Measurements from ENCODE around the gene SYT12. TPM values are rescaled to one million over a fixed set of nuclear protein-coding genes. Genes with fewer than 3 reads are reported as not detected.
A peak's percentile ranks its signal among the peaks of the same experiment; 100 is the strongest.

The SYT12 gene
- total and polyA plus RNA-seq, 2 of the 4 experiments (the other 2 are of a cell fraction), result 0.54 to 0.74 TPM

DNA sequence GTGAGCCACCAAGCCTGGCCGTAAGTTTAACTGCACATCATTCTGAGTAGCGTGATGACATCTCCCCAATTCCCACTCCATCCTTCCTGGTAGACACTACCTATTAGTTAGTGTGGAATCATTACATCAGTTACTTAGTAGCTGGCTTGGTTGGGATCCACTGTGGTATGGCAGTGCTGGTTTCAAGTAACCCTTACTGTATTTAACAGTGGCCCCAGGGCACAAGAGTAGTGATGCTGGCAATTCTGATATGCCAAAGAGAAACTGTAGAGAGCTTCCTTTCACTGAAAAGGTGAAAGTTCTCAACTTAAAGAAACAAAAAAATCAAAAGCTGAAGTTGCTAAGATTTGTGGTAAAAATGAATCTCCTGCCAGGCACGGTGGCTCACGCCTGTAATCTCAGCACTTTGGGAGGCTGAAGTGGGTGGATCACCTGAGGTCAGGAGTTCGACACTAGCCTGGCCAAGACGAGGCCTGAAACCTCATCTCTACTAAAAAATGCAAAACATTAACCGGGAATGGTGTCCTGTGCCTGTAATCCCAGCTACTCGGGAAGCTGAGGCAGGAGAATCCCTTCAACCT, 60.9 kb downstream of the SYT12 start:
- H2BK15ac ChIP-seq (ENCODE audit: low read depth, low read length), result no peak overlapping the region
- 82% methylated on average over 5 of the region's 8 CpGs; no CpG with 5 or more reads in 1 of the 2 experiments for WGBS, 2 experiments (ENCODE audit: extremely low coverage in 2 of 2, insufficient read length in 1 of 2)
- no peak overlapping the region for H4K8ac ChIP-seq (ENCODE audit: low read depth in 2 of 2, low read length in 2 of 2)
- POLR2A ChIA-PET (ENCODE audit: unreplicated experiment), result interaction anchor here (0.6 kb wide), 1 partner anchor 20 kb away, joined by 4 read pairs; no protein-coding TSS in a partner anchor
- H2BK120ac ChIP-seq (ENCODE audit: low read depth, low read length), result no peak overlapping the region
- 0 out of 2 replicates have a peak overlapping the region, but pooled peaks have one; percentile 16 for H2AK5ac ChIP-seq (ENCODE audit: low read depth, low read length)
- H3K56ac ChIP-seq (ENCODE audit: extremely low read depth, insufficient read depth, low read length), result no peak overlapping the region
- no peaks in the 10 kb centered on the region for H3K9me1 ChIP-seq (ENCODE audit: insufficient read depth, low read length)
- DNase-seq (no peak), ATAC-seq (ENCODE audit: low read depth) (no peak)
- no peak overlapping the region for H3K27ac ChIP-seq (ENCODE audit: insufficient read depth, low read length)
- no peaks in the 10 kb centered on the region for H4K20me1 ChIP-seq (ENCODE audit: insufficient read depth, low read length)
- no peak overlapping the region for H3K9ac ChIP-seq (ENCODE audit: low read depth, low read length)
- no peaks in the 10 kb centered on the region for H3K79me1 ChIP-seq (ENCODE audit: low read depth in 1 of 2, low read length in 2 of 2)
- H3K36me3 ChIP-seq (ENCODE audit: control insufficient read depth, insufficient read depth, low read length), result no peaks in the 10 kb centered on the region
- CTCF ChIA-PET, result no interaction called here
- H3K4me1 ChIP-seq (ENCODE audit: control insufficient read depth, insufficient read depth, low read length), result no peaks in the 10 kb centered on the region; the same call in 1 of the 2 replicates
- intact Hi-C loops (cut with micrococcal nuclease), result loop anchor here (5.0 kb wide), 1 partner anchor 158 kb away; no protein-coding TSS in a partner anchor
- H2AFZ ChIP-seq (replicated peaks; ENCODE audit: low read length, poor library complexity), result no peak overlapping the region
- H3K4me2 ChIP-seq (ENCODE audit: low read depth, low read length), result no peak overlapping the region
- no peak overlapping the region for H3K18ac ChIP-seq (ENCODE audit: low read depth, low read length)
- peak overlapping the region; percentile 55 for H2AK9ac ChIP-seq (replicated peaks; ENCODE audit: low read depth, low read length, poor library complexity)
- no peaks in the 10 kb centered on the region for H3K27me3 ChIP-seq (ENCODE audit: control insufficient read depth, insufficient read depth, low read length)
- dilution Hi-C loops (cut with HindIII; ENCODE audit: low sequenced_read_pairs, unreplicated experiment), result no loop called here
- H3K14ac ChIP-seq (replicated peaks; ENCODE audit: low read depth, low read length), result no peak overlapping the region
- TF ChIP-seq RFX5 (IDR thresholded peaks at IDR 0.05; ENCODE audit: low read depth, low read length), result no peak
- no peak for TF ChIP-seq CTCF (conservative IDR thresholded peaks at IDR 0.05; ENCODE audit: low read depth, low read length)
- no peak for TF ChIP-seq RAD21 (IDR thresholded peaks at IDR 0.05; ENCODE audit: low read length)
- no peak for TF ChIP-seq FOS (IDR thresholded peaks at IDR 0.05; ENCODE audit: low read depth, low read length)
- no peak for TF ChIP-seq CHD1 (IDR thresholded peaks at IDR 0.05; ENCODE audit: low read depth, low read length)
- TF ChIP-seq CEBPB (IDR thresholded peaks at IDR 0.05; ENCODE audit: low read depth, low read length), result no peak
- TF ChIP-seq, protein P1, sequence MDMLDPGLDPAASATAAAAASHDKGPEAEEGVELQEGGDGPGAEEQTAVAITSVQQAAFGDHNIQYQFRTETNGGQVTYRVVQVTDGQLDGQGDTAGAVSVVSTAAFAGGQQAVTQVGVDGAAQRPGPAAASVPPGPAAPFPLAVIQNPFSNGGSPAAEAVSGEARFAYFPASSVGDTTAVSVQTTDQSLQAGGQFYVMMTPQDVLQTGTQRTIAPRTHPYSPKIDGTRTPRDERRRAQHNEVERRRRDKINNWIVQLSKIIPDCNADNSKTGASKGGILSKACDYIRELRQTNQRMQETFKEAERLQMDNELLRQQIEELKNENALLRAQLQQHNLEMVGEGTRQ (IDR thresholded peaks at IDR 0.05; ENCODE audit: low read depth, low read length), result no peak
- no peak for TF ChIP-seq MAFK (IDR thresholded peaks at IDR 0.05; ENCODE audit: low read depth, low read length)
- TF ChIP-seq MAZ (IDR thresholded peaks at IDR 0.05; ENCODE audit: borderline replicate concordance, low read depth, low read length), result no peak
- no peak for TF ChIP-seq MXI1 (IDR thresholded peaks at IDR 0.05; ENCODE audit: borderline replicate concordance, low read depth, low read length)
- TF ChIP-seq SMC3 (IDR thresholded peaks at IDR 0.05; ENCODE audit: low read depth, low read length), result no peak
- TF ChIP-seq BHLHE40 (IDR thresholded peaks at IDR 0.05; ENCODE audit: low read depth, low read length), result no peak
- TF ChIP-seq NFE2L2 (IDR thresholded peaks at IDR 0.05; ENCODE audit: low read depth, low read length), result no peak
- TF ChIP-seq ELK1 (IDR thresholded peaks at IDR 0.05; ENCODE audit: borderline replicate concordance, low read depth, low read length), result no peak
- TF ChIP-seq RCOR1 (IDR thresholded peaks at IDR 0.05; ENCODE audit: insufficient replicate concordance, low read length), result no peak
- no peak for TF ChIP-seq POLR2A (IDR thresholded peaks at IDR 0.05; ENCODE audit: low read depth, low read length)
- BruUV-seq (replicated peaks), result no TSS peak
- H2BK5ac ChIP-seq (ENCODE audit: low read depth, low read length, poor library complexity, severe bottlenecking), result no peak overlapping the region
- no peak overlapping the region for H2BK20ac ChIP-seq (ENCODE audit: low read depth, low read length)
- H3K23ac ChIP-seq (ENCODE audit: low read depth, low read length), result no peak overlapping the region
- no peak overlapping the region for H4K91ac ChIP-seq (ENCODE audit: insufficient read depth, low read depth, low read length)
- in situ Hi-C loops (cut with MboI; ENCODE audit: low sequenced_read_pairs), result loop anchor here (10.0 kb wide), 1 partner anchor 231 kb away; no protein-coding TSS in a partner anchor
- no peak overlapping the region for H4K5ac ChIP-seq (ENCODE audit: low read depth, low read length)
- no peak overlapping the region for H3K4me3 ChIP-seq (ENCODE audit: insufficient read depth, low read depth, low read length)
- no peaks in the 10 kb centered on the region for H3K9me3 ChIP-seq (ENCODE audit: control insufficient read depth, insufficient read depth, low read length)
- H3K4ac ChIP-seq (ENCODE audit: low read depth, low read length), result no peak overlapping the region
